Measurements from ENCODE around the gene NR2F2. TPM values are rescaled to one million over a fixed set of nuclear protein-coding genes. Genes with fewer than 3 reads are reported as not detected.

NR2F2 gene
- total RNA-seq, 1 experiment from 2014 or later: 7.0 TPM

DNA sequence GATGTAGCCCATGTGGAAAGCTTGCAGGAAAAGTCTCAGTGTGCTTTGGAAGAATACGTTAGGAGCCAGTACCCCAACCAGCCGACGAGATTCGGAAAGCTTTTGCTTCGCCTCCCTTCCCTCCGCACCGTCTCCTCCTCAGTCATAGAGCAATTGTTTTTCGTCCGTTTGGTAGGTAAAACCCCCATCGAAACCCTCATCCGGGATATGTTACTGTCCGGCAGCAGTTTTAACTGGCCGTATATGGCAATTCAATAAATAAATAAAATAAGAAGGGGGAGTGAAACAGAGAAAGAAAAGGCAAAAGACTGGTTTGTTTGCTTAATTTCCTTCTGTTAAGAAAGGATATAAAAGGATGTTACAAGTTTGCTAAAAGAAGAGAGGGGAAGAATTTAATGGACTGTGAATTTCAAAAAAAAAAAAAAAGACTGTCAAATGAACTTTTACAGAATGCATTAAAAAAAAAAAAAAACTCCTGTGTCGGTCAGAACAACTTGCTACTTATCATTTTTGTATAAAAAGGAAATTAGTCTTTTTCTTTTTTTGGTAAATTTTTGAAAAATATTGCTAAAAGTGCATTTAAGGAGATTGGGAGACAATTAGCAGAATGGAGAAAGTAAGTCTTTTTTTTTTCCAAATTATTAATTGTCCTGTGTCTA is 7.0 kb downstream of the NR2F2 start:
- in situ Hi-C loops (cut with HindIII; ENCODE audit: low pct_unique_long_range_greater_than_20kb, low sequenced_read_pairs): loop anchor here (25.0 kb wide), 1 partner anchor 900 kb away; no protein-coding TSS in a partner anchor
- DNase-seq (ENCODE audit: low read depth): no peak

GRCh38 chr15:96338074-96338765 is 7.7 kb downstream of the NR2F2 start:
- peak; percentile 34 for DNase-seq (ENCODE audit: low read depth)

GRCh38 chr15:96338766-96339618 is 8.5 kb downstream of the NR2F2 start:
- in situ Hi-C loops (cut with HindIII; ENCODE audit: low pct_unique_long_range_greater_than_20kb, low sequenced_read_pairs): loop anchor here (25.0 kb wide), 1 partner anchor 898 kb away; no protein-coding TSS in a partner anchor
- peak; percentile 53 for DNase-seq (ENCODE audit: low read depth)

More at GRCh38 chr15:96338074-96338765, 7.7 kb downstream of the NR2F2 start:
- in situ Hi-C loops (cut with HindIII; ENCODE audit: low pct_unique_long_range_greater_than_20kb, low sequenced_read_pairs): loop anchor here (25.0 kb wide), 1 partner anchor 899 kb away; no protein-coding TSS in a partner anchor

- in situ Hi-C loops (cut with HindIII; ENCODE audit: low pct_unique_long_range_greater_than_20kb, low sequenced_read_pairs): loop anchor here (25.0 kb wide), 1 partner anchor 898 kb away; no protein-coding TSS in a partner anchor
- DNase-seq (ENCODE audit: low read depth): peak; percentile 21
Measured at GRCh38 chr15:96339619-96340347, 9.3 kb downstream of the NR2F2 start.

DNA sequence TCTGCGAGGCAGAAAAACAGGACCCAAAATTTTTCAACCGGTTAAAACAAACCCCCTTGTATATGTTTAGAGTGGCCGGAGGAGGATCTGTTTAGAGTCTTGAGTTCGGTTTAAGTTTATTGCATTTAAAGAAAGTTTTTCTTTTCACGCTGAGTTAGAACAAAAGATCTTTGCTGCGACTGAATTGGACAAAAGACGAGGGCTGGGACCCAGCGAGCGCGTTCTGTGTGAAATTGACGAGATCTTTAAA is 9.8 kb downstream of the NR2F2 start:
- peak; percentile 41 for DNase-seq (ENCODE audit: low read depth)
- in situ Hi-C loops (cut with HindIII; ENCODE audit: low pct_unique_long_range_greater_than_20kb, low sequenced_read_pairs): loop anchor here (25.0 kb wide), 1 partner anchor 897 kb away; no protein-coding TSS in a partner anchor

DNA sequence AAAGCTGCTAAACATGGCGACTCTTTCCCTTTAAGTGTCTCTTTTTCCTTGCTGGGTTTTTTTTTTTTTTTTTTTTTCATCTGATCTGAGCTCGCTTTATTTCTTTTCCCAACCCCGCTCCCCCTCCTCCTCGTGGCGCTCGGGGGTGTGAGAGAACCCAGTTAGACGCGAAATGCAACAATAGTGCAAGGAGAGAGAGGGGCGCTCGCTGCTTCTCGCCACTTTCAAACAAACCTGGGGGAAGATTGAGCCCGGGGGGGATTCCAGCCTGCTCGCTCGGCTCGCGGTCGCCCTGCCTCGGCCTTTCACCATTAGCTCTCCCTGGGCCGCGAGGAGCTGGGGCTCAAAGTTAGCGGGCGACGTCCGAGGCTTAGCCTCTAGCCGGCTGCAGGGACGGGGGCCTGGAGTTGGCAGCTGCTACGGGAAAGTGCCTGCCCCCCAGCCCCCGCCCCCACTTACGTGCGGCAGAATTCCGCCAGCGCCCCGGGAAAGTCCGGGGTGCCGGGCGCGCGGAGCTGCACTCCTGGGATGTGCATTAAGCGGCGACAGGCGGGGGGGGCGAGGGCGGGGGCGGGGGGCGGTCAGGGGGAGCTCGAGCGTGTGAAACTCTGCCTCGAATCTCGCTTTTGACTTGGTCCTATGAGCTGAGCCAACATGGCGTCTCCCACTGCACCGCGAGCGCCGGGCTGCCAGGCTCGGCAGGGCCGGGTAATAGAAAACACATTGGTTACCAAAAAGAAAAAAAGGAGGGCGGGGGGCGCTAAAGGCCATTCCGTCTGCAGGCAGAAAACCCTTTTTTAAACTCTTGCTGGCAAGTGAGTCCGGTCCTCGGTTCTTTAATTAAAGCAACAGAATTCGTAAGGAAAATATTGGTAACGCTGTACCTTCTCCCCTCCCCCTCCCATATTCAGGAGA is 10.4 kb downstream of the NR2F2 start:
- in situ Hi-C loops (cut with HindIII; ENCODE audit: low pct_unique_long_range_greater_than_20kb, low sequenced_read_pairs): loop anchor here (25.0 kb wide), 1 partner anchor 896 kb away; no protein-coding TSS in a partner anchor
- DNase-seq (ENCODE audit: low read depth): peak; percentile 60

- in situ Hi-C loops (cut with HindIII; ENCODE audit: low pct_unique_long_range_greater_than_20kb, low sequenced_read_pairs): loop anchor here (25.0 kb wide), 1 partner anchor 896 kb away; no protein-coding TSS in a partner anchor
- DNase-seq (ENCODE audit: low read depth): no peak
Measured at GRCh38 chr15:96341513-96342405, 11.3 kb downstream of the NR2F2 start.

DNA sequence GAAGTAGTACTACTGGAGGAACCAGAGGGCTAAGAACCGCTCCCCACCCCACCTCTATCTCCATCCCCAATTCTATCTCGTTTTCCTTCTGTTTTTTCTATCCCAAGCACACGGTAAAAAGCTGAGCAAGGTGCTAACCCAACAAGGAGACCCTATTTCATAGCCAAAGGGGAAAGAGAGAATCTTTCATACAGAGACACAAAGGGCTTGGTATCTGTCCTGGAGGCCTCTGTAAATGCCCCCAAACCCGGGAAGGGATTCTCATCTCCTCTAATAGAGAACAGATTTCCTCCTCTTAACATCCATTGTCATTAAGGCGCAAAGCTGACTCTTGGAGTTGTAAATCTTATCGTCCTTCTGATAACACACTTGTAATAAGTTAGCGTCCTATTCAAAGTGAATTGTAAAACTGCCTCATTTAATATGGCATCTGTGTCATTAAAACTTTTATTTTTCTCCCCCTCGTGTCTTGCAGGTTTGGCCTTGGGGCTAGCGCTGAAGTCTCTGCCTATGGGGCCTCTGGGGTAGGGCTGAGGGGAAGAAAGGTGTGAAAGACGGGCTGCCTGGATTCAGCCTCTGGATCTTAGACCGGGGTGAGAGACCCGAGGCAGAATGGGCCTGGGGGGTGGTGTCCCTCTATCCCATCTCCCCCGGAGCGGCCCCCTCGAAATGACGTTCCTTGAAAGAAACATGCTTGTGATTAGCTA is 12.1 kb downstream of the NR2F2 start:
- in situ Hi-C loops (cut with HindIII; ENCODE audit: low pct_unique_long_range_greater_than_20kb, low sequenced_read_pairs): loop anchor here (25.0 kb wide), 1 partner anchor 895 kb away; no protein-coding TSS in a partner anchor
- DNase-seq (ENCODE audit: low read depth): no peak

DNA sequence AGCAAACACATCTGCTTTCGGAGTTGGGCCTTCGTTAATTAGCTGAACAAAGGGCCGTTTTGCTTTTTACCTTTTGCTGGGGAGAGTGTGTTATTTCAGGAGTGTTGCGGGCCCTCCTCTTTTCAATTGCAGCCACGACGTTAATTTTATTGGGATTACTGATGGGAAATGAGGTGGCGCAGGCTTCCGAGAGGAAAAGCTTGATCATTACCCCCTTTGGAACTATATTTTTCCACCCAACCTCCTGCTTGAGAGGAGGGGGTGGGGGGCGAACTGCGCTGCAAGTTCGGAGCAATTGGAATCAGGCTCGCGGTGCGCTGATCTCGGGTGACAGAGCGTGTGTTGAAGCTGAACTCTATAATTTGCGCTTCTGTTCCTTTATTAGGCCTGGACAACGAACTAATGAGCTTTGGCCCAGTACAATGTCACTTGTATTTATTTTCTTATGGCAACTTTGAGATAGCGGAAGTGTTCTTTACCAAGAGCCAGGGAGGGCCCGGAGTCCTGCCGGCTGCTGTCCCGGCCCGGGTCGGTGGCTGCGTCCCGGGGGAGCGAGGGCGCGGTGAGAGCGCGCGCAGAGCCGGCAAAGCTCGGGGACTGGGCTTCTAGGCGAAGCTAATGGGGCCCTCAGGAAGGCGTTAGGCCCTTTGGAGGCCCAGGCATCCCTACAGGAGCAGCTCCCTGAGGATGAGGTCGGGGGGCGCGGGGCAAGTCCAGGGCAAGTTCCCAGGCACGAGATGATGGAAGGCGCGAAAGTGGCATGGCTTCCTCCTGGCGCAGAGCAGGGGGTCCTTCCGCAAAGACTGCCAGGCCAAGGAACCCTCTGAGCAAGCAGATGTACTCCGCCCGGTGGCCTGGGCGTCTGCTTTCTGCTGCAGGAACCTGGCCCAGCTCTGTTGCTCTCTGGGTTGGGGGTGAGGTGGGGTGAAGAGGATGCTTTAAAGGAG is 12.9 kb downstream of the NR2F2 start:
- no peak for DNase-seq (ENCODE audit: low read depth)
- in situ Hi-C loops (cut with HindIII; ENCODE audit: low pct_unique_long_range_greater_than_20kb, low sequenced_read_pairs): loop anchor here (25.0 kb wide), 1 partner anchor 894 kb away; no protein-coding TSS in a partner anchor

- in situ Hi-C loops (cut with HindIII; ENCODE audit: low pct_unique_long_range_greater_than_20kb, low sequenced_read_pairs): loop anchor here (25.0 kb wide), 1 partner anchor 893 kb away; no protein-coding TSS in a partner anchor
- no peak for DNase-seq (ENCODE audit: low read depth)
Measured at GRCh38 chr15:96344060-96344705, 13.7 kb downstream of the NR2F2 start.

- in situ Hi-C loops (cut with HindIII; ENCODE audit: low pct_unique_long_range_greater_than_20kb, low sequenced_read_pairs): loop anchor here (25.0 kb wide), 1 partner anchor 892 kb away; no protein-coding TSS in a partner anchor
Measured at GRCh38 chr15:96344706-96345559, 14.4 kb downstream of the NR2F2 start.

GRCh38 chr15:96345560-96346399 is 15.3 kb downstream of the NR2F2 start:
- peak; percentile 76 for DNase-seq (ENCODE audit: low read depth)
- in situ Hi-C loops (cut with HindIII; ENCODE audit: low pct_unique_long_range_greater_than_20kb, low sequenced_read_pairs): loop anchor here (25.0 kb wide), 1 partner anchor 892 kb away; no protein-coding TSS in a partner anchor

More at GRCh38 chr15:96344706-96345559, 14.4 kb downstream of the NR2F2 start:
- no peak for DNase-seq (ENCODE audit: low read depth)
